Measurements from ENCODE around the gene BAZ1B.

Gene BAZ1B

DNA sequence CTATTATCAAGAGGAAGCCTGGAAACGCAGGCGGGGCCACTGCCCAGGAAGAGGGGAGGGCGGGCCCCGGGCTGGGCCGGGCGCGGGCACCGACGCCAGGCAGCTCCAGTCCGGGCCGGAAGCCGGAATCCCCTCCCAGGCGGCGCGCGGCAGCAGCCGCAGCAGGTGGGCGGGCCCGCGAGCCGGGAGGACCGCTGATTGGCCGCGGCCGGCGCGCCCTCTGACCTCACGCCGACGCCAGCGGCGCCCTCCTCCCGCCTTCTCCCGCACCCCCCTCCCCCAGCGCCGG lies 35.0 kb upstream of the BAZ1B start (continued):
- TF ChIP-seq ZNF140 (tag by site-specific recombination; IDR thresholded peaks at IDR 0.05) (no peak), HOXC10 (CRISPR knock-in tag; IDR thresholded peaks at IDR 0.05) (no peak), ZNF138 (tag by site-specific recombination; IDR thresholded peaks at IDR 0.05; ENCODE audit: borderline replicate concordance) (no peak), PRDM10 (tag by site-specific recombination; IDR thresholded peaks at IDR 0.05) (peak; percentile 7; the same call in 1 of the 2 replicates), ZNF416 (tag by site-specific recombination; IDR thresholded peaks at IDR 0.05) (no peak), ZNF37A (tag by site-specific recombination; IDR thresholded peaks at IDR 0.05) (no peak)
- TF ChIP-seq, protein P1, sequence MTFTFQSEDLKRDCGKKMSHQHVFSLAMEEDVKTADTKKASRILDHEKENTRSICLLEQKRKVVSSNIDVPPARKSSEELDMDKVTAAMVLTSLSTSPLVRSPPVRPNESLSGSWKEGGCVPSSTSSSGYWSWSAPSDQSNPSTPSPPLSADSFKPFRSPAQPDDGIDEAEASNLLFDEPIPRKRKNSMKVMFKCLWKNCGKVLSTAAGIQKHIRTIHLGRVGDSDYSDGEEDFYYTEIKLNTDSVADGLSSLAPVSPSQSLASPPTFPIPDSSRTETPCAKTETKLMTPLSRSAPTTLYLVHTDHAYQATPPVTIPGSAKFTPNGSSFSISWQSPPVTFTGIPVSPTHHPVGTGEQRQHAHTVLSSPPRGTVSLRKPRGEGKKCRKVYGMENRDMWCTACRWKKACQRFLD (tag by site-specific recombination; IDR thresholded peaks at IDR 0.05) = no peak

- TF ChIP-seq ZNF121 (tag by site-specific recombination; IDR thresholded peaks at IDR 0.05) (peak; percentile 97), HOXC10 (CRISPR knock-in tag; IDR thresholded peaks at IDR 0.05) (no peak), MYNN (tag by site-specific recombination; IDR thresholded peaks at IDR 0.05; ENCODE audit: borderline replicate concordance) (no peak), ZNF274 (IDR thresholded peaks at IDR 0.05; ENCODE audit: low read length) (no peak), ZNF274 (tag by site-specific recombination; IDR thresholded peaks at IDR 0.05; ENCODE audit: borderline replicate concordance) (no peak), ZBTB8A (tag by site-specific recombination; IDR thresholded peaks at IDR 0.05) (peak; percentile 94; the same call in 1 of the 2 replicates), ZNF394 (tag by site-specific recombination; IDR thresholded peaks at IDR 0.05; ENCODE audit: borderline replicate concordance) (0 out of 2 replicates have a peak, but pooled peaks have one; percentile 13), ZNF529 (tag by site-specific recombination; IDR thresholded peaks at IDR 0.05; ENCODE audit: insufficient replicate concordance) (no peak), ZBTB20 (tag by site-specific recombination; IDR thresholded peaks at IDR 0.05) (peak; percentile 59), ZNF335 (tag by site-specific recombination; conservative IDR thresholded peaks at IDR 0.05) (peak; percentile 53; the same call in 1 of the 2 replicates), SP3 (tag by site-specific recombination; IDR thresholded peaks at IDR 0.05) (0 out of 2 replicates have a peak, but pooled peaks have one; percentile 49), ZBTB17 (tag by site-specific recombination; IDR thresholded peaks at IDR 0.05) (peak; percentile 51), ZNF830 (tag by site-specific recombination; IDR thresholded peaks at IDR 0.05; ENCODE audit: low read depth) (no peak), PRDM10 (tag by site-specific recombination; IDR thresholded peaks at IDR 0.05) (peak; percentile 96), ZBTB48 (tag by site-specific recombination; IDR thresholded peaks at IDR 0.05) (0 out of 2 replicates have a peak, but pooled peaks have one; percentile 14), ZFP3 (tag by site-specific recombination; IDR thresholded peaks at IDR 0.05; ENCODE audit: low read depth) (no peak)
- CTCF ChIA-PET = interaction anchor here (0.6 to 1.0 kb wide), 2 partner anchors 16 to 178 kb away, joined by 3 read pairs; no protein-coding TSS in a partner anchor
- peak overlapping the region; percentile 12; the same call in 1 of the 2 replicates for H3K27ac ChIP-seq (ENCODE audit: extremely low read depth, low read depth, low read length)
These were observed 34.4 kb upstream of the BAZ1B start for GRCh38 chr7:73556208-73557107.

More at GRCh38 chr7:73556208-73557107, 34.4 kb upstream of the BAZ1B start:
- Histone ChIP-seq H3K4me1 (ENCODE audit: control insufficient read depth, insufficient read depth, low read length) (peaks cover 3% of the 10 kb centered on the region; the same call in 1 of the 2 replicates), H3K4me3 (ENCODE audit: low read depth, low read length) (peak overlapping the region; percentile 64), H3K9me3 (ENCODE audit: control insufficient read depth, insufficient read depth, low read depth, low read length) (no peaks in the 10 kb centered on the region), H3K36me3 (ENCODE audit: control insufficient read depth in 2 of 2, insufficient read depth in 1 of 2, low read length in 2 of 2) (peaks cover 11 to 14% of the 10 kb centered on the region in 2 experiments; a peak in 2 of 3 replicates)
- POLR2A ChIA-PET = interaction anchor here (0.6 to 2.5 kb wide), 6 partner anchors 9 to 135 kb away, joined by 3 to 24 read pairs (median 4); partner anchors contain the start of genes BAZ1B and TBL2

Data from HEK293 (cell line).